ENCODE data around the gene PPP6R1. TPM values are rescaled to one million over a fixed set of nuclear protein-coding genes. Genes with fewer than 3 reads are reported as not detected.

PPP6R1 gene
- total RNA-seq, 2 experiments from 2014 or later, result 172 to 182 TPM

DNA sequence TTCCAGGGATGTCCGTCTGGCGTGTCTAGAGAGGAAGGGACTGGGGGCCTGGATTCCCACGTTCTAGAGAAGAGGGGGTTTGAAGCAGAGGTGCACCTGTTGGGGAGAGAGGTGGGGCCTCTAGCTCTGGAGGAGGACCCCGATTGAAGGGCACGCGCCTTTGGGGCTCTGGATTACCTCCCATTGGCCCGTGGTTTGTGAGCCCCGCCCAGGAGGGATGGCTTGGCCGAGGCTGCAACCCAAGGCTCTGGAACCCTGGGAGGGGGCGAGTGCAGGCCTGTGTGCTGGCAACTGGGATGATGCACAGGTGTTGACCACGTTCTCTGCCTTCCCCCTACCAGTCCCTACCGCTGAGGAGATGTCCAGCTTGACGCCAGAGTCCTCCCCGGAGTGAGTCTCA, 46.2 kb upstream of the PPP6R1 start:
- H3K4me1 ChIP-seq (ENCODE audit: insufficient read depth, low read length), result peaks cover 21% of the 10 kb centered on the region
- no peaks in the 10 kb centered on the region for H3K27me3 ChIP-seq (ENCODE audit: control insufficient read depth in 1 of 2, insufficient read depth in 2 of 2, low read length in 2 of 2)
- no peak overlapping the region for H3K4me3 ChIP-seq (ENCODE audit: low read length)
- TF ChIP-seq, protein P1, sequence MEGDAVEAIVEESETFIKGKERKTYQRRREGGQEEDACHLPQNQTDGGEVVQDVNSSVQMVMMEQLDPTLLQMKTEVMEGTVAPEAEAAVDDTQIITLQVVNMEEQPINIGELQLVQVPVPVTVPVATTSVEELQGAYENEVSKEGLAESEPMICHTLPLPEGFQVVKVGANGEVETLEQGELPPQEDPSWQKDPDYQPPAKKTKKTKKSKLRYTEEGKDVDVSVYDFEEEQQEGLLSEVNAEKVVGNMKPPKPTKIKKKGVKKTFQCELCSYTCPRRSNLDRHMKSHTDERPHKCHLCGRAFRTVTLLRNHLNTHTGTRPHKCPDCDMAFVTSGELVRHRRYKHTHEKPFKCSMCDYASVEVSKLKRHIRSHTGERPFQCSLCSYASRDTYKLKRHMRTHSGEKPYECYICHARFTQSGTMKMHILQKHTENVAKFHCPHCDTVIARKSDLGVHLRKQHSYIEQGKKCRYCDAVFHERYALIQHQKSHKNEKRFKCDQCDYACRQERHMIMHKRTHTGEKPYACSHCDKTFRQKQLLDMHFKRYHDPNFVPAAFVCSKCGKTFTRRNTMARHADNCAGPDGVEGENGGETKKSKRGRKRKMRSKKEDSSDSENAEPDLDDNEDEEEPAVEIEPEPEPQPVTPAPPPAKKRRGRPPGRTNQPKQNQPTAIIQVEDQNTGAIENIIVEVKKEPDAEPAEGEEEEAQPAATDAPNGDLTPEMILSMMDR (IDR thresholded peaks at IDR 0.05), result no peak
- ChIA-PET POLR2A (interaction anchor here (1.0 kb wide), 1 partner anchor 34 kb away, joined by 6 read pairs; the partner anchor contains the start of gene KMT5C), CTCF (no interaction called here)
- peaks cover 0 to 7% of the 10 kb centered on the region in 2 experiments for H3K9me3 ChIP-seq (ENCODE audit: control insufficient read depth in 1 of 2, insufficient read depth in 1 of 2, low read length in 2 of 2)
- ATAC-seq (ENCODE audit: poor library complexity) (no peak), DNase-seq (no peak)
- no peaks in the 10 kb centered on the region for H3K27me3 Mint-ChIP-seq
- H3K36me3 ChIP-seq (ENCODE audit: insufficient read depth, low read length), result no peaks in the 10 kb centered on the region
- no peaks in the 10 kb centered on the region for H3K36me3 Mint-ChIP-seq (ENCODE audit: low read depth)
- no peak overlapping the region for H3K4me3 Mint-ChIP-seq
- no peak overlapping the region for H3K27ac ChIP-seq (ENCODE audit: low read depth in 1 of 2, low read length in 2 of 2)
- H3K9me3 Mint-ChIP-seq, result no peaks in the 10 kb centered on the region
- peaks cover 14% of the 10 kb centered on the region for H3K4me1 Mint-ChIP-seq (ENCODE audit: low read depth)
- intact Hi-C loops (cut with DNase I, micrococcal nuclease), result loop anchor here (1.0 to 10.0 kb wide), 4 partner anchors 34 to 200 kb away; partner anchors contain the start of gene KMT5C (in 1 of the 2)
- H3K27ac Mint-ChIP-seq, result no peak overlapping the region

DNA sequence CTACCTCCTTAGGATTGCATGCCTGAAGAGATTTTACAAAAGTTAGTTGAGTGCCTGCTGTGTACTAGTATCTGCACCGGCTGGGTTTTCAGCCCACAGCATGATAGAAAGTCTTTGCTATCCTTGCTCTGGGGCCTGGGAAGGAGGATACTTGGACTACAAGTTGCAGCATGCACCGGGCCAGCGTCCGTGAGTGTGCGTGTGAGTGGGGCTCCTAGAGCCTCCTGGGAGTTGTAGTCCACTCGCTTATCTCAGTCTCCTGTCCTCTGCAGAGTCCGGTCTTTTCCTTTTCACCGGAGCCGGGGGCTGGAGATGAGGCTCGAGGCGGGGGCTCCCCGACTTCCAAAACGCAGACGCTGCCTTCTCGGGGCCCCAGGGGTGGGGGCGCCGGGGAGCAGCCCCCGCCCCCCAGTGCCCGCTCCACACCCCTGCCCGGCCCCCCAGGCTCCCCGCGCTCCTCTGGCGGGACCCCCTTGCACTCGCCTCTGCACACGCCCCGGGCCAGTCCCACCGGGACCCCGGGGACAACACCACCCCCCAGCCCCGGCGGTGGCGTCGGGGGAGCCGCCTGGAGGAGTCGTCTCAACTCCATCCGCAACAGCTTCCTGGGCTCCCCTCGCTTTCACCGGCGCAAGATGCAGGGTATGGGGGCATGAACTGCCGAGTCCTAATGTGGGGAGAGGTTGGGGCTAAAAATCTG, 45.6 kb upstream of the PPP6R1 start:
- ChIA-PET POLR2A (interaction anchor here (1.0 kb wide), 1 partner anchor 35 kb away, joined by 6 read pairs; the partner anchor contains the start of gene KMT5C), CTCF (no interaction called here)
- H3K27me3 ChIP-seq (ENCODE audit: control insufficient read depth in 1 of 2, insufficient read depth in 2 of 2, low read length in 2 of 2), result no peaks in the 10 kb centered on the region
- H3K27ac ChIP-seq (ENCODE audit: low read depth in 1 of 2, low read length in 2 of 2), result no peak overlapping the region
- peaks cover 0 to 3% of the 10 kb centered on the region in 2 experiments for H3K9me3 ChIP-seq (ENCODE audit: control insufficient read depth in 1 of 2, insufficient read depth in 1 of 2, low read length in 2 of 2)
- Mint-ChIP-seq H3K27ac (no peak overlapping the region), H3K27me3 (no peaks in the 10 kb centered on the region), H3K36me3 (ENCODE audit: low read depth) (no peaks in the 10 kb centered on the region), H3K4me3 (no peak overlapping the region), H3K4me1 (ENCODE audit: low read depth) (peaks cover 14% of the 10 kb centered on the region), H3K9me3 (no peaks in the 10 kb centered on the region)
- no peaks in the 10 kb centered on the region for H3K36me3 ChIP-seq (ENCODE audit: insufficient read depth, low read length)
- H3K4me3 ChIP-seq (ENCODE audit: low read length), result no peak overlapping the region
- ATAC-seq (ENCODE audit: poor library complexity) (no peak), DNase-seq (peak in 5 of 14 experiments; percentile 10 to 53 (median 35))
- TF ChIP-seq, protein P1 (IDR thresholded peaks at IDR 0.05), result no peak
- intact Hi-C loops (cut with DNase I, micrococcal nuclease), result loop anchor here (5.0 to 10.0 kb wide), 3 partner anchors 127 to 200 kb away; no protein-coding TSS in a partner anchor
- peaks cover 21% of the 10 kb centered on the region for H3K4me1 ChIP-seq (ENCODE audit: insufficient read depth, low read length)

DNA sequence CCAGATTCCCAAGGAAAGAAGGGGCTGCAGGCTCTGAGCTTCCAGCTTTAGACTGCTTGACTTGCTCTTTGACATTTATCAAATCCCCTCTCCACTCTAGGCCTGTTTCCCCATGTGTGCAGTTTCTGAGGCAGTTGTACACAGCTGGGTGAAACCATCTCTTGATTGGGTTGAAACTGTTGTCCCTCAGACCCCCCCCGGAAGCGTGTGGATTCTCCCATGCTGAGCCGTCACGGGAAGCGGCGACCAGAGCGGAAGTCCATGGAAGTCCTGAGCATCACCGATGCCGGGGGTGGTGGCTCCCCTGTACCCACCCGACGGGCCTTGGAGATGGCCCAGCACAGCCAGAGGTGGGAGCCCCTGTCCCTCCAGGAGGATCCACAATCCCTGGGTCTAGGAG, 44.7 kb upstream of the PPP6R1 start:
- DNase-seq (no peak), ATAC-seq (ENCODE audit: poor library complexity) (no peak)
- Histone ChIP-seq H3K27ac (ENCODE audit: low read depth in 1 of 2, low read length in 2 of 2) (no peak overlapping the region), H3K4me1 (ENCODE audit: insufficient read depth, low read length) (peaks cover 21% of the 10 kb centered on the region), H3K27me3 (ENCODE audit: control insufficient read depth in 1 of 2, insufficient read depth in 2 of 2, low read length in 2 of 2) (no peaks in the 10 kb centered on the region), H3K9me3 (ENCODE audit: control insufficient read depth in 1 of 2, insufficient read depth in 1 of 2, low read length in 2 of 2) (no peaks in the 10 kb centered on the region), H3K4me3 (ENCODE audit: low read length) (no peak overlapping the region), H3K36me3 (ENCODE audit: insufficient read depth, low read length) (no peaks in the 10 kb centered on the region)
- intact Hi-C loops (cut with DNase I, micrococcal nuclease), result loop anchor here (2.0 to 10.0 kb wide), 5 partner anchors 79 to 201 kb away; no protein-coding TSS in a partner anchor
- Mint-ChIP-seq H3K9me3 (no peaks in the 10 kb centered on the region), H3K27ac (no peak overlapping the region), H3K4me1 (ENCODE audit: low read depth) (peaks cover 14% of the 10 kb centered on the region), H3K36me3 (ENCODE audit: low read depth) (no peaks in the 10 kb centered on the region), H3K4me3 (no peak overlapping the region), H3K27me3 (no peaks in the 10 kb centered on the region)
- ChIA-PET POLR2A (interaction anchor here (1.2 kb wide), 1 partner anchor 36 kb away, joined by 3 read pairs; no protein-coding TSS in a partner anchor), CTCF (interaction anchor here (3.0 kb wide), 1 partner anchor 81 kb away, joined by 31 read pairs; the partner anchor contains the start of gene TMEM238)
- TF ChIP-seq, protein P1 (IDR thresholded peaks at IDR 0.05), result no peak

Measured in CD4-positive, alpha-beta T cell (primary cell).